GM18873 (cell line): ENCODE results near the gene PCGF2.
A peak's percentile ranks its signal among the peaks of the same experiment; 100 is the strongest.
"Not testable (repeated sequence)": the region's sequence is repeated elsewhere in the genome, so short reads cannot be mapped to it uniquely, and the experiment has no call there.

Experiments used
- ATAC-seq: cut with Tn5 transposase; IDR thresholded peaks from one replicate; pipeline ENCODE4 v1.9.1; 2021; ENCODE audit warnings: mild to moderate bottlenecking, moderate library complexity, moderate number of reproducible peaks; ENCODE audit not compliant: unreplicated experiment, low FRiP score

Gene PCGF2

DNA sequence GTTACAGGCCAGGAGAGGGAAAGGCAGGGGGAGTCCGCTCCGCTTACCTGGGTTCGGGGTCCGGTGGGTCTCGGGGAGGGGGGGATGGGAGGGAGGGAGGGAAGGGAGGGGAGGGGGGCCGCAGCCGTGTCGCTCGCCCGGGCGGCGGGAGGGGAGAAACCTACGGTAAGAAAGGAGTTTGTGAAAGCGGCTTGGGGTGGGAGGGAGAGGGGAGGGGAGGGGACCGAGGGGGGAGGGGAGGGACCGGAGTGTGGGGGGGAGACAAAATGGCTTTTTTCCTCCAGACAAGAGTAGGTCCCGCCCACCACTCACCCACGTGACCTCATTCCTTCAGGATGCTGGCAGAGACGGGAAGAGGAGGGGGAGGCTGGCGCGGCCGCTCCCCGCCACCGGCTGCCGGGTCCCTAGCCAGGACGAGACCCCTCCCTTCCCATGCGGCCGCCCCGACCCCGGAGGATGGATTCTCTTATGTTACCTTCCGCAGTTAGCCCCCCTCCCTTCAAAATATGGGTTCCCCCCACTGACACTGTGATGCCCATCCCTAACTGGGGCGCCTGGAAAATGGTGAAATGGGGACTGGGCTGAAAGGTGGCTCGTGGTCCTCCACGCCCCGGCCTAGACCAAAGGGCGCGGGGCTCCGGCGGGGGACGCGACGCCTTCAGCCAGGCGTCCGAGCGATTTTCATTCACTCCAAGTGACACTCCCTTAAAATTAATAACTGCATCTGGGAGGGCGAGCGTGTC lies at the start of gene PCGF2:
PCGF2 (minus strand) TSS at position 188 of the 743 bp plus-strand sequence. CDS start 7,934 bp downstream, outside the sequence.
- no peak for ATAC-seq

GRCh38 chr17:38797828-38798227 lies 49.7 kb upstream of the PCGF2 start:
- ATAC-seq = no peak

DNA sequence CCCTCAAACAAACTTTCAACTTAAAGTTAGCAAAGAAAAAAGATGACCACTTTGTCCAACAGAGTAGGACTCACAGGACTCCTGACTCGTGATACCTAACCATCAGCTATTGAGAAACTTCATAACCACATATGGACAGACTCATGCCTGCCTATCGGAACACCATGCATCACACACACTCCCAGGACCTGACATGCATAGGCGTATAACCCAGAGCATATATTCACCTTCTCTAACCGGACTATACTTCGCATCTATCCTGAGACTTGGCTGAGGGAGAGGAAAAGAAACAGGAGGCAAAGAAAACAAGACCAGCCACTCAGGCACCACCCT lies 49.0 kb upstream of the PCGF2 start:
- no peak for ATAC-seq

DNA sequence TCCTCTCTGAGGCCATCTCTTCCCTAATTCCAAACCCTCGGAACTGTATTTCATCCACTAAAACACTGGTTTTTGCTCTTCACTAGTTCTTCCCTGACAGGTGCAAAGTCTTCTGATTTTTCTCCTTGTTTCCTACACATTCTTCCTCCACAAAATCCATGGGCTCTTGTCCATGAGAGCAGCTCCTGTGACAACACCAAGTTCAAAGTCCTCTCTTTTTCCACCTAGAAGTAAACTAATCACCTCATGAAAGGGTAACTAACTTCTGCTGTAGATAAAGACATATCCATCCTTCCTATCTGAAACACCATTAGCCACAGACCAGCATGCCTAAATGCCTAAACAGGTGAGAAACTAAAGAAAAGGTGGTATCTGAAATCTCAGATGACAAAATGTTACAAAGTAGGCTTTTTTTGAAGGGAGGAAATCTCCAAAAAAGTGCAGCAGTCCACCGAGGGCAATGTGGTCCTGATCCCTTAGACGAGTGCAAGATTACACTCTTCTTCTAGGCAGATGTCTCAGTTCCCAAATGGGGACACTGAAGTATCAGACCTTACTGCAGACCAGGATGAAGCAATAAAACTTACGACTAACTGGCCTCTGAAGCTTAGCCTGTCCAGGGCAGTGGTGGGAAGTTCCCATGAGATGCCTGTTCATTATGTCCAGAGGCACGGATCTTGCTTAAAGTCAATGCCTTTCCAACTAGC lies 48.5 kb upstream of the PCGF2 start:
- ATAC-seq = no peak

DNA sequence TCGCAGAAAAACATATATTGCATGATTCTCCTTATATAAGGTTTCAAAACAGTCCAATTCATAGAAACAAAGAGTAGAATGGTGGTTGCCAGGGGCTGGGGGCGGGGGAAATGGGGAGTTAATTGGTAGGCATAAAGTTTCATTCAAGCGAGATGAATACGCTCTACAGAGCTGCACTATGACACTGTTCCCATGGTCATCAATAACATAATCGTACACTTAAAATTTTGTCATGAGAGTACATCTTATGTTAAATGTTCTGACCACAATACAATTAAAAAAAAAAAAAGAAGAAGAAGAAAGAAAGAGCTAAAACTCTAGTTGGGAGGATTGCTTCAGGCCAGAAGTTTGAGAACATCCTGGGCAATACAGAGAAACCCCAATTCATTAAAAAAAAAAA lies 46.1 kb upstream of the PCGF2 start:
- ATAC-seq = no peak

- no peak for ATAC-seq
These were observed 43.0 kb upstream of the PCGF2 start for GRCh38 chr17:38791162-38791561.

DNA sequence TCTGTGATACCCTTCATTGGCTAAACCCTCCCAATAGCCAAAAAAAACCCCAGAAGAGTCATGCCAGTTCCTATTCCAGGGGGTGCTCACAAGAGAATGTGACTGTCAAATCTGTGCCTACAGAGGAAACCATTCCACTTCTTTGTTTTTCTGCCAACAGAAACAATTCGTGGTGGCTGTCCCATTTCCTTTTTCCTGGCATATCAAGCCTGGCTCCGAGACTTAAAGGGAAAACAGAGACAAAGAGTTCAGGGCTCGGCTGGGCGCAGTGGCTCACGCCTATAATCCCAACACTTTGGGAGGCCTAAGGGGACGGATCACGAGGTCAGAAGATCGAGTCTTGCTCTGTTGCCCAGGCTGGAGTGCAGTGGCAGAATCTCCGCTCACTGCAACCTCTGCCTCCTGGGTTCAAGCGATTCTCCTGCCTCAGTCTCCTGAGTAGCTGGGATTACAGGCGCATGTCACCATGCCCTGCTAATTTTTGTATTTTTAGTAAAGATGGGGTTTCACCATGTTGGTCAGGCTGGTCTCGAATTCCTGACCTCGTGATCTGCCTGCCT lies 42.1 kb upstream of the PCGF2 start:
- not testable (repeated sequence) for ATAC-seq

DNA sequence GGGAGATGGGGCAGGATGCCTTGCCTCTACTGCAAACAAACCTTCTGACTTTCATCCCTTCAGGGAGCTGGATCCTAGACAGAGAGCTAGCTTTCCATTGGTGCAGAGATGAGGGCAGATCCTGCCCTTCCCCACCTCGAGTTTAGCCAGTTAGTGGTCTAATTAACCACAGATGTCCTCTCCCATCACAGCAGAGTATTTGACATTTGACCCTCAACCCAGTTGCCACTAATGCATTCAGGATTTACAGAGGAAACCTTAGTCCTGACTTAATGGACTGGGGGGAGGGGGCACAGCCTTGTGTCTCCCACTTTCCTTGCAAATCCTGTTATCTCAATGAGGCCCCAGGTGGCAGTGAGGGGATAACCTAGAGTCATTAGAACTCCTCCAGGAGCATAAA lies 41.0 kb upstream of the PCGF2 start:
- no peak for ATAC-seq

- ATAC-seq = not testable (repeated sequence)
These were observed 39.9 kb upstream of the PCGF2 start for GRCh38 chr17:38787999-38788398.

- ATAC-seq = no peak
These were observed 38.2 kb upstream of the PCGF2 start for GRCh38 chr17:38786372-38786771.

DNA sequence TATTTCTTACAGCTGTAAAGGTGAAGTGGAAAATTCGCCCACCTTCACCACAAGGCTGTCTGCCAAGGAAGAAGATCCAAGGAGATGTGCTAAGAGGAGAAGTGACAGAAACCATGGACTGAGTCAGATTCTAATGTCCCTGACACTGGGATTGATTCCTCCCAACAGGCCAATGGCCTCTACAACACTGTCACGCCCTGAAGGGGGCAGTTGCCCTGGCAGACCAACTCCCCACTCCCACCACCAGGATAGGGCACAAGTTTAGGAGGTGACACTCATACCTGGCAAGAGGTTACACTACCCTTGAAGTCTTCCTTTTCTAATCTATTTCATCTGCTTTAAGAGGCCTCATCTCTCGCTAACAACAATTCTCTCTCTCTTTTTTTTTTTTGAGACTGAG lies 35.1 kb upstream of the PCGF2 start:
- no peak for ATAC-seq

DNA sequence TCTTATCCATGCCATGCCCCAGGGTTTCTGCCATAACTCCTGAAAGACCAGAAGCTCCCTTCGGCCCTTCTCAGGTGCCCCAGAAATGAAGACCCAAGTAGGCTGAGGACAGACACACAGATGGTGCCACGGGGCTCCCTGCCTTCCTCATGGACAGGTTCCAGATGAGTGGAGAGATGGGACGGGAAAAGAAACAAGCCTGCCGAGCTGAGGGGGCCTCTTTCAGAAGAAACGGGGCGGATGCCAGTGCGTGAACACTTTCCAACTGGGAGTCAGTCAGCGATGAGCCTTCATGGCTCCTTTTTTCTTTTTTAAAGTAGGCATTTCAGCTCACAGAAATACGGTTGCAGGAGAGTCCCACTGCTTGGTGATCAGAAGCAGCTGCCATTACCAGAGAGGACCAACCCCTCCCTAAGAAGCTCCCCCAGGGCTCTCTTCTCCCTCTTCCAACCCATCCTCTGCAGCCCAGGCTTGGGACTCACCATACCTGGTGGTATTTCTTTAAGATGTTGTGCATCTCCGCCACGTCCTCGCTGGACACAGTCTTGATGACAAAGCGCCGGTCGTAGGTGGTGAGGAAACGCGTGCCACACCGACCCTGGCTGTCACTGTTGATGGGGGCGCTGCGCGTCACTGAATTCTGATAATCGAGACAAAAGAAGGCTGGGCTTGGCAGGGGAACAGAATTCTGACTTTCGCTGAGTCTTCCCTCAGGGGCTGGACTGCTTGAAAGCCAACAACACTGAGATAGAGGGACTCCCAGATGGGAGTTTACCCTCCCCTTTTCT lies 32.0 kb upstream of the PCGF2 start:
- no peak for ATAC-seq

GRCh38 chr17:38777641-38778250 lies 29.6 kb upstream of the PCGF2 start:
- ATAC-seq = no peak

DNA sequence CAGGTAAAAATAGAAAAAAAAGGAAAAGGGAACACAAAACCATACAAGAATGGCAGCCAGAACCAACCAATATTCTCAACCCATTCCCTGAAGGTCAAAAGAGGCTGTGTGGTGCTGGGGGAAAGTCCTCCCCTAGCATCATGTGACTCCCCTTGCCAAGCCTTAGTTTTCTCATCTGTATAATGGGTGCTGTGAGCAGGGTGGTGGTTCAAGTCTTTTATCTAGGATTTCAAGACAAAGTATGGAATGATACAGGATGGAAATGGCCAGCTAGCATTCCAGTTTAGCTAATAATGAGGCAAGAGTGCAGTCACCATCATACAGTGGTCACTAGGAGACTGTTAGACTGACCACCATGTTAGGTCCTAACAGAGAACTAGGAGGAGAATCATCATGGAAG lies 25.1 kb upstream of the PCGF2 start:
- no peak for ATAC-seq

- ATAC-seq = no peak
These were observed 20.3 kb upstream of the PCGF2 start for GRCh38 chr17:38768417-38768816.

- ATAC-seq = no peak
These were observed 18.2 kb upstream of the PCGF2 start for GRCh38 chr17:38766341-38766740.

DNA sequence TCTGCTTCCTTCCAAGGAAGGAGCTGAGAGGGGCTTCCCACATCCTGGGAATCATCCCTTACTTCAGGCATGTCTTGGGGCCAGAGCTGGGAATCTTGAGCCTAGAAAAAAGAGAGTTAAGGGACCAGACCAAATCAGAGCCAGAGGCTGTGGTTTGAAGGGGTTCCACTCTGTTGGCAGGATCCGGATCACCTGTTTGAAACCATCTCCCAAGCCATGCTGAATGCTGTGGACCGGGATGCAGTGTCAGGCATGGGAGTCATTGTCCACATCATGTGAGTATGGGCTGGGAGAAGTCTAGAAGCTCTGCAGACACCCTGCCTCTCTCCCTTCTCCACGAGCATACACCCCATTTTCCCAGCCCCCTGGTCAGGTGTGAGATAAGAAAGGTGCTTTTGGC lies 14.1 kb upstream of the PCGF2 start:
- ATAC-seq = no peak

- ATAC-seq = no peak
These were observed 13.5 kb upstream of the PCGF2 start for GRCh38 chr17:38761612-38762011.

DNA sequence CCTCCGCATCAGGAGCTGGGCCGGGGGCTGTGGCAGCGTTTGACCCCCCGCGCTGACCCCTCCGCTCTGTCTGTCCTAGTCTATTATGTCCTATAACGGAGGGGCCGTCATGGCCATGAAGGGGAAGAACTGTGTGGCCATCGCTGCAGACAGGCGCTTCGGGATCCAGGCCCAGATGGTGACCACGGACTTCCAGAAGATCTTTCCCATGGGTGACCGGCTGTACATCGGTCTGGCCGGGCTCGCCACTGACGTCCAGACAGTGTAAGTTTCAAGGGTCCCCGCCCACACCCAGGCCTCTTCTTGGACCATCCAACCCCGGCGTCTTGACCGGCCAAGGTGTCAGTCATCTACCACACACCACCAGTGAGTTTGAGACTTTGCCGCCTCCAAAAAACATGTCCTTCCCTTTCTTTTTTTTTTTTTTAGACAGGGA lies 5.0 kb upstream of the PCGF2 start:
- no peak for ATAC-seq

DNA sequence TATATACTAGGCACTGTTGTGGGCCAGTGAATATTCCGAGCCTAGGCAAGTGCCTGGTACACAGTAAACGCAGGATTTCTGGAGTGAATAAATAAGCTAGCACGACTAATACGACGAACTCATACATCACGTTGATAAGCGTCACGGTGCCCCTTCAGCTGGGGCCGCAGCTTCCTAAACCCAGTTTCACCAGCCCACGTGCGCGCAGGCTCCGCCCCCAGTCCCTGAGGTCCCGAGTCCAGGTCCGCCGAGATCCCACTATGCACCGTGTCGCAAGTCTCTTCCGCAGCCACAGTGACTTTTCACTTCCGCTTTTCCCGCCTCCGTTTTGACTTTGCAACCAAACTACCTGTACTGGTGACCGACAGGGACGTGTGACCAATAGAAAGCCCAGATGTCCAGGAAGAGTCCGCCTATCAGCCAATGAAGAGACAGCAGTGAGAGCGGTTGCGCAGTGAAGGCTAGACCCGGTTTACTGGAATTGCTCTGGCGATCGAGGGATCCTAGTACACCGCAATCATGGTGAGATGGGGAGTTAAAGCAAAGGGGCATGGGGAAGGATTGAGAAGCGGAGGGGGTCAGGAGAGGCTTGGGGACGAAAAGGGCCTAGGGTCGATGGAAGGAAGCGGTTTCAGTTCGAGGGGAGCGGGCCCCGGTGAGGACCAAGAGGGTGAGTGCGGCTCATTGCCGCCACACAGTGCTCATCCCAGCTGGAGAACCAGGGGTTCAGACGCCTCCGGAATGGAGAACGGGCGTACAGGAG lies 4.4 kb upstream of the PCGF2 start, which contains the start of gene PSMB3:
PSMB3 (plus strand) TSS at position 434 of the 763 bp plus-strand sequence; CDS start at position 520, 86 bp downstream.
- ATAC-seq = peak; percentile 82
